Activated naive CD4-positive, alpha-beta T cell treated with anti-CD3 and anti-CD28 coated beads, Interleukin-2, amount 10 ng/mL, durations not matched to agents 7 days and 5 days (primary cell): ENCODE data around the gene SIL1.

Source experiments
- CTCF ChIA-PET: fragments of 350-600 bp; sonication (Branson Sonifier 250); formaldehyde crosslinking; loops from one replicate; lab custom pipeline; 2021; ENCODE audit warnings: antibody characterized with exemption; lab: Charles Lee
- DNase-seq: peaks from one replicate; pipeline ENCODE4 v3.0.0-alpha.2; 2020
- H3K27ac Mint-ChIP-seq: one replicate; pipeline ENCODE4 v1.8.0; 2021; ENCODE audit warnings: mild to moderate bottlenecking, moderate library complexity, mixed read lengths
- H3K27me3 Mint-ChIP-seq: one replicate; pipeline ENCODE4 v1.8.0; 2021; ENCODE audit warnings: mild to moderate bottlenecking, mixed read lengths
- H3K36me3 Mint-ChIP-seq: one replicate; pipeline ENCODE4 v1.8.0; 2021; ENCODE audit warnings: mixed read lengths
- H3K4me1 Mint-ChIP-seq: one replicate; pipeline ENCODE4 v1.8.0; 2021; ENCODE audit warnings: mixed read lengths
- H3K4me3 Mint-ChIP-seq: one replicate; pipeline ENCODE4 v1.8.0; 2021; ENCODE audit warnings: mild to moderate bottlenecking, moderate library complexity, mixed read lengths
- H3K9me3 Mint-ChIP-seq: one replicate; pipeline ENCODE4 v1.8.0; 2021; ENCODE audit warnings: mixed read lengths

The SIL1 gene

DNA sequence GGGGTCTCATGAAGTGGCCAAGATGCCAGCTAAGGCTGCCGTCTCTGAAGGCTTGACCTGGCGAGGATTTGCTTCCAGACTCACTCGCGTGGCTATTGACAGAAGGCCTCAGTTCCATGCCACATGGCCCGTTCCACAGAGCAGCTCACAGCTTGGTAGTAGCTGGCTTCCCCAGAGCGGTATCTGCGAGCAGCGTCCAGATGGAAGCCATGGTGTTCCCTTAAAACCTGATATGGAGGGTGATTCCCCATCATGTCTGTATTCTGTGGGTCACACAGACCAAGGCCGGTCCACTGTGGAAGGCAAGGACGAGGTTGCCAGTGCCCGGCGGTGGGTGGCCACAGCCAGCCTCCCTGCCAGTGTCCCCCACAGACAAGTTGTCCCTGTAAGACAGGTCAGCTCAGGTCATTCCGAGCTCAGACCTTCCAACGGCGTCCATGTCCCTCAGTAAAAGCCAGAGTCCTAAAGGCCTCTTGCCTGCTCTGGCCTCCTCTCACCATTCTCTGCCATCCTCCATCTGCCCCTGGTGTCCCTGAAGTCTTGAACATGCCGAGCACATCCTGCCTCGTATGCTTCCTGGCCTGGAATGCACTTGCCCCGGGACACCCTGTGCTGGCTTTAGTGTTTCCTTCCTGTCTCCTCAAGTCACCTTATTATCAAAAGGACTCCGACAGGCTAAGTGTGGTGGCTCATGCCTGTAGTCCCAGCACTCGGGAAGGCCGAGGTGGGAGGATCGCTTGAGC is 261.8 kb downstream of the SIL1 start:
- Mint-ChIP-seq H3K27me3 (no peaks in the 10 kb centered on the region), H3K36me3 (no peaks in the 10 kb centered on the region), H3K9me3 (no peaks in the 10 kb centered on the region), H3K27ac (no peak overlapping the region), H3K4me1 (peaks cover 13% of the 10 kb centered on the region), H3K4me3 (no peak overlapping the region)
- DNase-seq, result no peak
- CTCF ChIA-PET, result no interaction called here

DNA sequence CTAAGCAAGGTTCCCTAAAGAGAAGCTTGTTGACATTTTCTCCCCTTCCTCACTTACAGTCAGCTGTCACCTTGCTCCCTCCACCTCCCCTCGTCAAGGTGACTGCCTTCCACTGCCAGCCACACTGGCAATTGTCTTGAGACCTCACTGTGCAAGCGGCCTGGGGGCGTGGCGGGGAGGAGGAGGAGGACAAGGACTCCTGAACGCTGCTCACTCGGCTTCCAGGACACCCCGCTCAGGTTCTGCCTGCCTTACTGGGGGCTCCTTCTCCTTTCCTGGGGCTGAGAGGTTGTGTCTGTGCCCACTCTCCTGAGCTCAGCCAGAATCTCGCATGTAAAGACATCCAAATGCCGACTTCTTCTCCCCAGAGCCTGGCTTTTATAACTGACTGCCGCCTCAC is 262.7 kb downstream of the SIL1 start:
- Mint-ChIP-seq H3K4me3 (no peak overlapping the region), H3K27me3 (no peaks in the 10 kb centered on the region), H3K27ac (no peak overlapping the region), H3K36me3 (no peaks in the 10 kb centered on the region), H3K4me1 (peaks cover 11% of the 10 kb centered on the region), H3K9me3 (no peaks in the 10 kb centered on the region)
- CTCF ChIA-PET, result no interaction called here
- DNase-seq, result no peak

DNA sequence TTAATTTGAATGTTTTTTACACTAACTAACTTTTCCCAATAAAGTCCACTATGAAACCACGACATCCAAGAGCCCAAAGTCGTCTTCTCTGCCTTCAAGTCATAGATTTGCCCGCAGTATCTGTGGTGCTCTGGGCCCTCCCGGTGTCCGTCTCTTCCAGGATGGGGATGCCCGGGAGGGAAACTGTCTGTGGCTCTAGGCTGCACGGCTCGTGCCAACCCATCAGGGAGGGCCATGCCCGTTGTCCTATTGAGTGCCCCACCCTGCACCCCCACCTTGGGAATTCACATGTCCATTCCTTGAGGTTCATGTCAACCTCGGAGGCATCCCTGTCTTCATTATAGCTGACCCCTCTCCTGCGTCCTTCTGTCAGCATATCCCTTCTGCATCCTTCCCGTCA is 263.2 kb downstream of the SIL1 start:
- no peak for DNase-seq
- no peak overlapping the region for H3K4me3 Mint-ChIP-seq
- H3K4me1 Mint-ChIP-seq, result peaks cover 11% of the 10 kb centered on the region
- H3K36me3 Mint-ChIP-seq, result no peaks in the 10 kb centered on the region
- H3K9me3 Mint-ChIP-seq, result no peaks in the 10 kb centered on the region
- H3K27ac Mint-ChIP-seq, result no peak overlapping the region
- CTCF ChIA-PET, result no interaction called here
- no peaks in the 10 kb centered on the region for H3K27me3 Mint-ChIP-seq

DNA sequence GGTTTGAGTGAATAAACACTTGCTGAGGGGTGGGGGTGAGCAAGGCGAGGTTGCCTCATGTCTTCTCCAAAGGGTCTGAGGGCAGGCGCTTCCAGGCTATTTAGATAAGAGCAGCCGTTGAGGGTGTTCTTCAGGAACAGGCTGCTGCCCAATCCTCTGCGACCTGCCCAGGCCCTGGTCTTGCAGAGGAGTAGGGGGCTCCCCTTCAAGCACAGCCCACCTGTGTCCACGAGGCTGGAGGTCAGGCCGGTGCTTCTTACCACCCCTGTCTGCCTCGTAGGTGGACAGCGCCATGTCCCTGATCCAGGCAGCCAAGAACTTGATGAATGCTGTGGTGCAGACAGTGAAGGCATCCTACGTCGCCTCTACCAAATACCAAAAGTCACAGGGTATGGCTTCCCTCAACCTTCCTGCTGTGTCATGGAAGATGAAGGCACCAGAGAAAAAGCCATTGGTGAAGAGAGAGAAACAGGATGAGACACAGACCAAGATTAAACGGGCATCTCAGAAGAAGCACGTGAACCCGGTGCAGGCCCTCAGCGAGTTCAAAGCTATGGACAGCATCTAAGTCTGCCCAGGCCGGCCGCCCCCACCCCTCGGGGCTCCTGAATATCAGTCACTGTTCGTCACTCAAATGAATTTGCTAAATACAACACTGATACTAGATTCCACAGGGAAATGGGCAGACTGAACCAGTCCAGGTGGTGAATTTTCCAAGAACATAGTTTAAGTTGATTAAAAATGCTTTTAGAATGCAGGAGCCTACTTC is 264.5 kb downstream of the SIL1 start:
- H3K4me3 Mint-ChIP-seq, result no peak overlapping the region
- DNase-seq, result no peak
- H3K36me3 Mint-ChIP-seq, result no peaks in the 10 kb centered on the region
- H3K27me3 Mint-ChIP-seq, result no peaks in the 10 kb centered on the region
- no peaks in the 10 kb centered on the region for H3K9me3 Mint-ChIP-seq
- CTCF ChIA-PET, result no interaction called here
- H3K27ac Mint-ChIP-seq, result no peak overlapping the region
- peaks cover 5% of the 10 kb centered on the region for H3K4me1 Mint-ChIP-seq

DNA sequence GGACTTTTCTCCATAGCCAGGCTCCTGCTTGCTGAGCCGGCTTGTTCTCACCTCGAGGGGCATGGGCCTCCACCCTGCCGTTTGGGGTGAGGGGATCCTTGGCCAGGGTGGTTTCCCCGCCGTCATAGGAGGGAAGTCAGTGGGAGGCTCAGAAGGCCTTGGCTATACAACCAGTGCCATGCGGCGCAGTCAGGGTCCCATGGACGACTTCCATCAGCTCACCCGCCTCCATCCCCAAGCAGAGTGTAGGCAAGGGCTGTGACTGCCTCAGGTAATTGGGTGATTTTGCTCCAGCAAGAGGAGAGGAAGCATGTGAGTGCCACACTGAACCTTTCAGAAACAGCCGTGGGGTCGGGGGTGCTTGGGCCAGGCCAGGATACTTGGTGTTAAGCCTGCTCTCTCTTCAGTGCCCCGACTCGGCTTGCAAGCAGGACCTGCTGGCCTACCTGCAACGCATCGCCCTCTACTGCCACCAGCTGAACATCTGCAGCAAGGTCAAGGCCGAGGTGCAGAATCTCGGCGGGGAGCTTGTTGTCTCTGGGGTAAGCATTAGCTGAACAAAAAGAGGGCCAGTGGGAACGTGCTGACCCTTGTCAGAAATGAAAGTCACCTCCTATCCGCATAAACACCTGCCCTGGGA is 265.9 kb downstream of the SIL1 start:
- Mint-ChIP-seq H3K9me3 (no peaks in the 10 kb centered on the region), H3K27ac (no peak overlapping the region), H3K4me3 (no peak overlapping the region), H3K4me1 (no peaks in the 10 kb centered on the region), H3K27me3 (no peaks in the 10 kb centered on the region), H3K36me3 (no peaks in the 10 kb centered on the region)
- CTCF ChIA-PET, result no interaction called here
- no peak for DNase-seq

DNA sequence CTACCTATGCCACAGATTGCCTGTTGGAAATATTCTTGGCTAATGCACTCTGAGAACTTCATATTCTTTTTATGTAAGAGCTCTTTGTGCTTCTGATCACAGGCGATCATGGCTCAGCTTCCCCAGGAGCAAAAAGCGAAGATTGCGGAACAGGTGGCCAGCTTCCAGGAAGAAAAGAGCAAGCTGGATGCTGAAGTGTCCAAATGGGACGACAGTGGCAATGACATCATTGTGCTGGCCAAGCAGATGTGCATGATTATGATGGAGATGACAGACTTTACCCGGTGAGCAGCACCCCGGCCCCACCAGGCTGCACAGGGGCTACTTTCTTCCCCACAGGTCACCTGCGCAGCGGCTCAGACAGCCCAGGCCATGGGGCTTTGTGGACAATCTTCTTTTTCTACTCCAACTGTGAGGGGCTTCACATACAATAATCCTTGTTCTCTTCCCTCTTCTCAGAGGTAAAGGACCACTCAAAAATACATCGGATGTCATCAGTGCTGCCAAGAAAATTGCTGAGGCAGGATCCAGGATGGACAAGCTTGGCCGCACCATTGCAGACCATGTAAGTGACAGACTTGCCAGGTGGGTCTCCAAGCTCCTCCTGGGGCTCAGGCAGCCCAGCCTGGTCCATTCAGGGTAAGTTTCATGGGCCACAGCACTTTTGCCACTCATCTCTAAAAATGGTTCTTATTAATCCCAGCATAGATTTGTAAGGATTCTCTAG is 267.6 kb downstream of the SIL1 start:
- no peak overlapping the region for H3K4me3 Mint-ChIP-seq

DNA sequence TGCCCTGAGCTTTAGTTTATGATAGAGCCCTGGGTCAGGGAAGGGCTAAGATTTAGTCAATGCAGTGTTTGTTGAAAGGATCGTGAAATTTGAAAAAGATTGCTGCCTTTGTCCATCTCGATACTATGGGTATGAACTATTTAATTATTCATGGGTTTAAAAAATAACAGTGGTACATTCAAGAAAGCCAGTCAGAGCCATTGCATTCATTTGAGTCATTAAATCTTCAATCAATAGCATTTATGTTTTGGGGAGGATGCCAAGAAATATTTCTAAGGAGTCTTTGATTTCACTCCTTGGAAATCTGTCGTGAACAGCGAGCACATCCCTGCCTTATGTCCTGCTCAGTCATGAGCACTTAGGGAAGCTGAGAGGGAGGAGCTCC is 268.6 kb downstream of the SIL1 start:
- CTCF ChIA-PET, result no interaction called here
- DNase-seq, result no peak
- H3K27ac Mint-ChIP-seq, result no peak overlapping the region
- H3K4me1 Mint-ChIP-seq, result no peaks in the 10 kb centered on the region
- no peaks in the 10 kb centered on the region for H3K27me3 Mint-ChIP-seq
- H3K36me3 Mint-ChIP-seq, result no peaks in the 10 kb centered on the region
- H3K9me3 Mint-ChIP-seq, result no peaks in the 10 kb centered on the region
- no peak overlapping the region for H3K4me3 Mint-ChIP-seq

More for the DNA sequence above, 267.6 kb downstream of the SIL1 start:
- Mint-ChIP-seq H3K9me3 (no peaks in the 10 kb centered on the region), H3K27me3 (no peaks in the 10 kb centered on the region), H3K36me3 (no peaks in the 10 kb centered on the region), H3K4me1 (no peaks in the 10 kb centered on the region), H3K27ac (no peak overlapping the region)
- DNase-seq, result no peak
- CTCF ChIA-PET, result no interaction called here

DNA sequence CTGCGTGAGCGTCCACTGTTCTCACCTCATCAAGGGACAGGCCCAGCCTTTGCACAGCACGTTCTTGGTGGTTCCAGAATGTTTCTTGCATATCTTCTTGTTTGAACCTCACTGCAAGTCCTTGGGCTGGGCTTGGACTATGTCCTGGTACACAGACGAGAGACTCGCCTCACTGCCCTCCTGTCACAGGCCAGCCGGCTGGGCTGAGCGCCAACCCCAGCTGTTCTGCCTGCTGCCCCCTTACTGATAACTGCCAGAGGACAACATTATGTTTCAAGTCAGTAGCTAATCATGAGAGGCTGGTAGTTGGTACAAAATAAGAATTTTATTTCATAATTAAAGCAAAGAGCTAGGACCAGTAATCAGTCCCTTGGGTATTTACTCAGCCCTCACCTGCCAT is 270.2 kb downstream of the SIL1 start:
- CTCF ChIA-PET, result interaction anchor here (0.5 kb wide), 1 partner anchor 603 kb away, joined by 3 read pairs; no protein-coding TSS in a partner anchor

DNA sequence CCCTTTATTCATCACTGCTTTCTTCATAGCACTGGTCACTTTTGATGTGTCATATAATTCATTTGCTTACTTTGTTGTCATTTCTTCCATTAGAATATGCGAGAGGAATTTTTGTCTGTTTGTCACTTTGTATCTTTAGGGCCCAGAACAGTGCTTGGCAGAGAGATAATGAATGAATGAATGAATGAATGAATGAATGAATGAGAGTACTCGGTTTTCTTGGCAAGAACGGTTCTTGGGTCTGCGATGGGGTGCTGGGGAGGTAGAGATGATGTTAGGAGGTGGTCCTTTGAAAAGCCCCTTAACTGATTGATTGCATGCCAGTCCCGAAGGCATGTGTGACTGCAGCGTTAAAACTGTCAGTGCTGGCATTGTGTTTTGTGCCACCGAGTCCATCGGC is 270.6 kb downstream of the SIL1 start:
- CTCF ChIA-PET, result interaction anchor here (0.5 kb wide), 1 partner anchor 603 kb away, joined by 3 read pairs; no protein-coding TSS in a partner anchor
- H3K36me3 Mint-ChIP-seq, result no peaks in the 10 kb centered on the region
- no peaks in the 10 kb centered on the region for H3K4me1 Mint-ChIP-seq
- DNase-seq, result no peak
- H3K4me3 Mint-ChIP-seq, result no peak overlapping the region
- no peak overlapping the region for H3K27ac Mint-ChIP-seq
- peaks cover 6% of the 10 kb centered on the region for H3K27me3 Mint-ChIP-seq
- no peaks in the 10 kb centered on the region for H3K9me3 Mint-ChIP-seq

More for the DNA sequence above, 270.2 kb downstream of the SIL1 start:
- H3K36me3 Mint-ChIP-seq, result no peaks in the 10 kb centered on the region
- peaks cover 3% of the 10 kb centered on the region for H3K27me3 Mint-ChIP-seq
- no peak overlapping the region for H3K27ac Mint-ChIP-seq
- no peaks in the 10 kb centered on the region for H3K9me3 Mint-ChIP-seq
- H3K4me3 Mint-ChIP-seq, result no peak overlapping the region
- H3K4me1 Mint-ChIP-seq, result no peaks in the 10 kb centered on the region
- no peak for DNase-seq

DNA sequence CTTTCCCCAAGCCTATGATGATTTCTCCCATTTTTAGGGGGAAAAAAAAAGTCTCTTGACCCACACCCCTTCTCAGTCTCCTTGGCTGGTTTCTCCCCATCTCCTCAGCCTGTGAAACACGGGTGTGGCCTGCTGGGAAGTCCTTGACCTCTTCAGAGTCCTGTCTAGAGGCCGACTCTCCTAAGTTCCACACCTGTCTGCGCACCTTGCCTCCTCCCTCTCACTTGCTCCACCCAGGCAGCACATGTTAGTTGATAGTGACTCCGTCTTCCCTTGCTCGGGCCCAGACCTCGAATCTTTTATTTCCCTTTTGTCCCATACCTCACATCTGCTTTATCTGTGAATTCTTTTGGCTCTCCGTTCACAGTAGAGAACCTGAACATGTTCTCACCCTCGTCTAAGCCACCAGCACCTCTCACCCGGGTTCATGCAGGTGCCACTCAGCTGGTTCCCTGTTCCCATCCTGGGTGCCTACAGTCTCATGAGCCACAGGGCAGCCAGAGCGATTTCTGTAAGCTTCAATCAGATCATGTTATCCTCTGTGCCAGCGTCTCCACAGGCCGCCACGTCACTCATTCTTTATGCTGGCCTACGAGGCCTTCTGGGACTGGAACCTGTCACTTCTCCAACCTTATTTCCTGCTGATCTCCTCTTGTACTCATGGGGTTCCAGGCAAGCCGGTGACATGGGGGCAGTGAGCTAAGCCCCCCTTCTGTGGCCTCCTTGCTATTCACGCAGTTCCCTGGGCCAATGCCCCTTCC is 271.3 kb downstream of the SIL1 start:
- CTCF ChIA-PET, result no interaction called here
- Mint-ChIP-seq H3K36me3 (no peaks in the 10 kb centered on the region), H3K4me3 (no peak overlapping the region), H3K9me3 (no peaks in the 10 kb centered on the region), H3K27me3 (peaks cover 8% of the 10 kb centered on the region), H3K4me1 (no peaks in the 10 kb centered on the region), H3K27ac (no peak overlapping the region)
- no peak for DNase-seq

DNA sequence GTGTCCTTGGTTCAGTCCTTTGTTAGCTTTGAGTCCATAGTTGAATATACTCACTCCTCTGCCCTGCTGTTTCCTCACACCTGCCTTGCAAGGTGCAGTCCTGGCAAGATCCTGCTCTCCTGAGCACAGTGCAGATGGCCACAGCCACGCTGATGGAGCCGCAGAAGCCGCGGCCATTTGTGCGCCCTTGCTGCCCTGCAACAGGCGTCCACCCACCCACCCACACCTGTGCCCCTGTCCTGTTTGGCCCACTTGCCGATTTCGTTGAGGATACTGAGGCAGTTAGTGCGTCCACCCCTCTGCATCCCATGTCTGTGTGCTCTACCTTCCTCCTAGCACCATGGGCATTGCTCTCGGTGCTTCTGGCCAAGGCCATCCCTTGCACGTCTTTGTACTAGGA is 271.9 kb downstream of the SIL1 start:
- Mint-ChIP-seq H3K27me3 (peaks cover 8% of the 10 kb centered on the region), H3K9me3 (no peaks in the 10 kb centered on the region), H3K27ac (no peak overlapping the region), H3K4me1 (no peaks in the 10 kb centered on the region), H3K4me3 (no peak overlapping the region), H3K36me3 (no peaks in the 10 kb centered on the region)
- CTCF ChIA-PET, result no interaction called here
- no peak for DNase-seq

DNA sequence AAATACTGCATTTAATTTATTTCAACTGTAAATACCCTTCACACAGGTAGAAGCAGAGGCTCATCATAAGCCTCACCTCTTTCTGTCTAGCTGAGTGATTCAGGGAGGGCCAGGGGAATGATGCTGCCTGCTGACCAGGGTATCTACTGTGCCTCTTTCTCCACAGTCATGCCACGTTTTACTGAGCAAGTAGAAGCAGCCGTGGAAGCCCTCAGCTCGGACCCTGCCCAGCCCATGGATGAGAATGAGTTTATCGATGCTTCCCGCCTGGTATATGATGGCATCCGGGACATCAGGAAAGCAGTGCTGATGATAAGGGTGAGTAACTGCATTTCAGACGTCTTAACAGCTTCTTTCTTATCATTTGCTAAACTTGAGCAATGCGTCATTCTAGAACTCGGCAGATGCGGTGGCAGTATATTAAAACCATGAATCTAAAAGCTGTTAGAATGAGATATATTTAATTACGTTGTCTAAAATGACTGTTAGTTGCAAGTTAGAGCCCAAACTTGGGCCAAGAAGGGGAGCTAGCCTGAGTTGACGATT is 273.0 kb downstream of the SIL1 start:
- Mint-ChIP-seq H3K4me3 (no peak overlapping the region), H3K27me3 (peaks cover 12% of the 10 kb centered on the region), H3K36me3 (no peaks in the 10 kb centered on the region), H3K4me1 (no peaks in the 10 kb centered on the region), H3K9me3 (no peaks in the 10 kb centered on the region), H3K27ac (no peak overlapping the region)
- CTCF ChIA-PET, result no interaction called here
- DNase-seq, result no peak

DNA sequence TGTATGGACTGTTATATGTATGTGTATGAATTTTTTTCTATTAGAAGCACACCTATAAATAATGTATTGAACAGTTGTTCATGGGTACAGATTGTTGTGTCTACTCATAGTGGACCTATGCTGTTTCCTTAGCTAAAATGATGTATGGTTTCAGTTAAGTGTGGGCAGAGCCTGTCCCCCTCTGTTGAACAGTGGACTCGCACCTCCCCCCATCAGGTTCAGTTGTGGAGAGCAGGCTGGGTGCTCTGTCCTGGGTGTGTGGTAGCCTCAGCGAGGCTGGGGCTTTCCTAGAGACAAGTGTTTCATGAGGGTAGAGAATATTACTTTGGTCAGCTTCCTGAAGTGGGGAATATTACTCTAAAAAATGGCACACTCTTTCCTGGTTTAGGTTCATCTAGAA is 275.7 kb downstream of the SIL1 start:
- Mint-ChIP-seq H3K36me3 (no peaks in the 10 kb centered on the region), H3K9me3 (no peaks in the 10 kb centered on the region), H3K4me3 (no peak overlapping the region), H3K27ac (no peak overlapping the region), H3K27me3 (peaks cover 17% of the 10 kb centered on the region), H3K4me1 (no peaks in the 10 kb centered on the region)
- no peak for DNase-seq
- CTCF ChIA-PET, result no interaction called here
